ENCODE results near the gene ANKRD24.
A peak's percentile ranks its signal among the peaks of the same experiment; 100 is the strongest.
"Not testable (repeated sequence)": the region's sequence is repeated elsewhere in the genome, so short reads cannot be mapped to it uniquely, and the experiment has no call there.

ANKRD24 gene

GRCh38 chr19:4182084-4182810, at the start of gene ANKRD24, which contains the start of gene SIRT6:
TSS of gene ANKRD24 (plus strand) at chr19:4182689. CDS start at chr19:4186426, 3,737 bp downstream.
TSS of gene SIRT6 (minus strand) at chr19:4182563. CDS start at chr19:4182539, 24 bp downstream.
- peak; percentile 69 for DNase-seq

GRCh38 chr19:4134351-4134750, 48.1 kb upstream of the ANKRD24 start:
- no peak for DNase-seq

GRCh38 chr19:4135386-4135785, 47.1 kb upstream of the ANKRD24 start:
- not testable (repeated sequence) for DNase-seq

GRCh38 chr19:4136680-4137088, 45.8 kb upstream of the ANKRD24 start:
- no peak for DNase-seq

GRCh38 chr19:4138445-4138844, 44.0 kb upstream of the ANKRD24 start:
- DNase-seq = no peak

- peak; percentile 31 for DNase-seq
Measured at GRCh38 chr19:4139614-4140236, 42.8 kb upstream of the ANKRD24 start.

- peak; percentile 8 for DNase-seq
Measured at GRCh38 chr19:4140237-4140711, 42.2 kb upstream of the ANKRD24 start.

- not testable (repeated sequence) for DNase-seq
Measured at GRCh38 chr19:4142916-4143315, 39.6 kb upstream of the ANKRD24 start.

- no peak for DNase-seq
Measured at GRCh38 chr19:4144666-4145249, 37.7 kb upstream of the ANKRD24 start.

- peak; percentile 77 for DNase-seq
Measured at GRCh38 chr19:4149518-4150288, 32.8 kb upstream of the ANKRD24 start.

- DNase-seq = no peak
Measured at GRCh38 chr19:4151623-4152022, 30.9 kb upstream of the ANKRD24 start.

- DNase-seq = no peak
Measured at GRCh38 chr19:4152241-4152998, 30.1 kb upstream of the ANKRD24 start.

GRCh38 chr19:4154571-4155312, 27.7 kb upstream of the ANKRD24 start:
- DNase-seq = no peak

- DNase-seq = no peak
Measured at GRCh38 chr19:4157164-4157563, 25.3 kb upstream of the ANKRD24 start.

- not testable (repeated sequence) for DNase-seq
Measured at GRCh38 chr19:4157971-4158370, 24.5 kb upstream of the ANKRD24 start.

GRCh38 chr19:4161415-4162077, 20.9 kb upstream of the ANKRD24 start:
- no peak for DNase-seq

GRCh38 chr19:4164262-4164661, 18.2 kb upstream of the ANKRD24 start:
- DNase-seq = no peak

GRCh38 chr19:4171676-4172075, 10.8 kb upstream of the ANKRD24 start:
- no peak for DNase-seq

GRCh38 chr19:4172861-4173473, 9.5 kb upstream of the ANKRD24 start:
- no peak for DNase-seq

GRCh38 chr19:4173479-4174212, 8.8 kb upstream of the ANKRD24 start:
- DNase-seq = no peak

Data from NCI-H2029 treated with DMSO at 0.1 percent for 48 hours (cell line).